H1 (cell line): ENCODE results near the gene RPS21. TPM values are rescaled to one million over a fixed set of nuclear protein-coding genes. Genes with fewer than 3 reads are reported as not detected.

Experiments used
- CTCF ChIA-PET: fragments of 300-600 bp; sonication (Branson Sonifier 250); formaldehyde crosslinking; loops from one replicate; lab custom pipeline; 2021; ENCODE audit not compliant: partially characterized antibody; lab: Charles Lee
- POLR2A ChIA-PET: fragments of 300-600 bp; sonication (Branson Sonifier 250); formaldehyde crosslinking; loops from one replicate; lab custom pipeline; 2021; ENCODE audit warnings: inconsistent platforms; ENCODE audit not compliant: partially characterized antibody; lab: Charles Lee
- DNase-seq, 2 experiments: peaks; one replicate each; pipeline versions ENCODE4 v3.0.0 to v3.0.0-alpha.2; 2010 to 2022; ENCODE audit warnings: low spot score in 2 of 2, low read depth in 1 of 2, mixed read lengths in 1 of 2
- FAIRE-seq: peaks from 2 replicates; lab custom pipeline; 2011; peaks lifted over from hg19 to GRCh38; lab: Jason Lieb, UNC
- H2AFZ ChIP-seq: 2 replicates; pipeline ENCODE4 v1.8.1; 2012; ENCODE audit warnings: low read length, inconsistent platforms
- H2AK5ac ChIP-seq: 2 replicates; pipeline ENCODE4 v1.6.1; 2013; ENCODE audit warnings: low read depth, low read length
- H2BK120ac ChIP-seq: replicated peaks from 2 replicates; pipeline ENCODE3; 2013; ENCODE audit warnings: low read depth, low read length, inconsistent platforms
- H2BK12ac ChIP-seq: 2 replicates; pipeline ENCODE4 v1.6.1; 2013; ENCODE audit warnings: low read depth, low read length
- H2BK15ac ChIP-seq: 2 replicates; pipeline ENCODE4 v1.6.1; 2013; ENCODE audit warnings: low read length
- H2BK20ac ChIP-seq: 2 replicates; pipeline ENCODE4 v1.6.1; 2013; ENCODE audit warnings: low read length
- H2BK5ac ChIP-seq: 2 replicates; pipeline ENCODE4 v1.6.1; 2013; ENCODE audit warnings: low read depth, low read length
- H3K14ac ChIP-seq: 2 replicates; pipeline ENCODE4 v1.6.1; 2013; ENCODE audit warnings: inconsistent platforms; ENCODE audit not compliant: insufficient read length
- H3K18ac ChIP-seq: 2 replicates; pipeline ENCODE4 v1.6.1; 2013; ENCODE audit warnings: low read length; ENCODE audit errors: extremely low read depth
- H3K23ac ChIP-seq: 2 replicates; pipeline ENCODE4 v1.6.1; 2013; ENCODE audit warnings: inconsistent platforms; ENCODE audit not compliant: insufficient read length
- H3K23me2 ChIP-seq: 2 replicates; pipeline ENCODE4 v1.6.1; 2013; ENCODE audit warnings: low read depth, low read length
- H3K27ac ChIP-seq: 2 replicates; pipeline ENCODE4 v1.6.1; 2011; ENCODE audit warnings: low read depth, low read length, inconsistent platforms
- H3K27me3 ChIP-seq, 4 experiments: replicated peaks in 1 of 4; 1 replicate in 1 of 4; 2 replicates in 3 of 4; pipeline versions ENCODE4 v1.6.1 to v1.8.1; 2011 to 2013; ENCODE audit warnings: low read length in 3 of 4, mild to moderate bottlenecking in 3 of 4, inconsistent platforms in 2 of 4, mixed read lengths in 2 of 4, moderate library complexity in 1 of 4; ENCODE audit not compliant: control insufficient read depth in 3 of 4, insufficient read depth in 3 of 4; ENCODE audit errors: extremely low read depth in 1 of 4
- H3K36me3 ChIP-seq, 4 experiments: 2 replicates each; pipeline versions ENCODE4 v1.6.1 to v1.8.1; 2011 to 2013; ENCODE audit warnings: mild to moderate bottlenecking in 4 of 4, low read length in 3 of 4, moderate library complexity in 2 of 4, control low read depth in 1 of 4, inconsistent platforms in 1 of 4; ENCODE audit not compliant: insufficient read depth in 4 of 4, control insufficient read depth in 2 of 4
- H3K4ac ChIP-seq: replicated peaks from 2 replicates; pipeline ENCODE3; 2013; ENCODE audit warnings: low read length, low read depth, mixed read lengths, inconsistent platforms; ENCODE audit not compliant: insufficient read length
- H3K4me1 ChIP-seq, 4 experiments: replicated peaks in 1 of 4; 1 replicate in 1 of 4; 2 replicates in 3 of 4; pipeline versions ENCODE4 v1.6.1 to v1.8.1; 2011 to 2013; ENCODE audit warnings: low read length in 3 of 4, inconsistent platforms in 2 of 4, mixed read lengths in 1 of 4; ENCODE audit not compliant: insufficient read depth in 4 of 4, control insufficient read depth in 3 of 4
- H3K4me2 ChIP-seq, 2 experiments: 2 replicates each; pipeline versions ENCODE4 v1.6.1 to v1.8.1; 2011 to 2013; ENCODE audit warnings: low read depth in 2 of 2, low read length in 2 of 2, control low read depth in 1 of 2, inconsistent platforms in 1 of 2, mild to moderate bottlenecking in 1 of 2; ENCODE audit not compliant: insufficient read depth in 1 of 2
- H3K4me3 ChIP-seq, 4 experiments: fragments of 200-600, 300-600 bp in 1 of 4; sonication (generic), shearing (Covaris generic), sonication (Bioruptor Twin) in 1 of 4; 2 replicates each; pipeline versions ENCODE4 v1.5.1 to v1.8.1; 2011 to 2016; ENCODE audit warnings: low read length in 4 of 4, low read depth in 3 of 4, control low read depth in 2 of 4, inconsistent platforms in 2 of 4, mild to moderate bottlenecking in 2 of 4, mixed read lengths in 1 of 4, moderate library complexity in 1 of 4; ENCODE audit not compliant: insufficient read depth in 2 of 4; ENCODE audit errors: extremely low read depth in 1 of 4
- H3K56ac ChIP-seq: replicated peaks from 2 replicates; pipeline ENCODE3; 2013; ENCODE audit warnings: low read depth, mild to moderate bottlenecking, mixed read lengths, low read length, inconsistent platforms; ENCODE audit not compliant: insufficient read length
- H3K79me1 ChIP-seq: 2 replicates; pipeline ENCODE4 v1.6.1; 2013; ENCODE audit warnings: low read depth, low read length, control low read depth
- H3K79me2 ChIP-seq, 2 experiments: 2 replicates each; pipeline versions ENCODE4 v1.6.1 to v1.8.1; 2012 to 2013; ENCODE audit warnings: low read length in 2 of 2, mild to moderate bottlenecking in 2 of 2, inconsistent platforms in 1 of 2; ENCODE audit not compliant: insufficient read depth in 2 of 2, control insufficient read depth in 1 of 2
- H3K9ac ChIP-seq, 4 experiments: replicated peaks in 1 of 4; 1 replicate in 1 of 4; 2 replicates in 3 of 4; pipeline versions ENCODE4 v1.6.1 to v1.8.1; 2011 to 2013; ENCODE audit warnings: low read depth in 3 of 4, low read length in 3 of 4, control low read depth in 2 of 4, mild to moderate bottlenecking in 2 of 4, moderate library complexity in 2 of 4, inconsistent platforms in 1 of 4; ENCODE audit errors: extremely low read depth in 1 of 4
- H3K9me3 ChIP-seq, 2 experiments: 2 replicates each; pipeline versions ENCODE4 v1.6.1 to v1.8.1; 2012 to 2013; ENCODE audit warnings: mild to moderate bottlenecking in 2 of 2, moderate library complexity in 2 of 2, control low read depth in 1 of 2, inconsistent platforms in 1 of 2, low read depth in 1 of 2, low read length in 1 of 2, mixed read lengths in 1 of 2; ENCODE audit not compliant: insufficient read depth in 2 of 2
- H4K20me1 ChIP-seq, 2 experiments: replicated peaks in 1 of 2; 2 replicates each; pipeline versions ENCODE3 to v1.8.1; 2011 to 2013; ENCODE audit warnings: inconsistent platforms in 2 of 2, low read length in 2 of 2, mild to moderate bottlenecking in 1 of 2; ENCODE audit not compliant: insufficient read depth in 2 of 2, control insufficient read depth in 1 of 2
- H4K5ac ChIP-seq: 2 replicates; pipeline ENCODE4 v1.6.1; 2013; ENCODE audit warnings: low read length, low read depth, mixed read lengths, inconsistent platforms; ENCODE audit not compliant: insufficient read length
- H4K8ac ChIP-seq: 2 replicates; pipeline ENCODE4 v1.8.0; 2013; ENCODE audit warnings: mild to moderate bottlenecking, moderate library complexity, low read length, inconsistent platforms; ENCODE audit not compliant: insufficient read depth; ENCODE audit errors: extremely low read depth
- H4K91ac ChIP-seq: replicated peaks from 2 replicates; pipeline ENCODE3; 2013; ENCODE audit warnings: low read length, mixed read lengths, inconsistent platforms; ENCODE audit not compliant: insufficient read length
- BCL11A ChIP-seq, 2 experiments: IDR thresholded peaks; one replicate each; pipeline ENCODE4 v1.6.1; 2011; ENCODE audit warnings: low read depth in 2 of 2, low read length in 2 of 2, mild to moderate bottlenecking in 2 of 2
- CBX8 ChIP-seq: fragments of 300-800, 300-1000 bp; sonication (generic); IDR thresholded peaks from 2 replicates; pipeline ENCODE4 v1.7.1; 2016; ENCODE audit warnings: low read depth, low read length, borderline replicate concordance
- CEBPB ChIP-seq: IDR thresholded peaks from 2 replicates; pipeline ENCODE4 v1.6.1; 2012; ENCODE audit warnings: low read depth, low read length
- EZH2 ChIP-seq: fragments of 200-600 bp; sonication (generic); IDR thresholded peaks from 2 replicates; pipeline ENCODE4 v1.7.1; 2012; ENCODE audit warnings: low read depth, mild to moderate bottlenecking, moderate library complexity, low read length, inconsistent platforms; ENCODE audit not compliant: severe bottlenecking
- KDM5A ChIP-seq: fragments of 200-600 bp; IDR thresholded peaks from 2 replicates; pipeline ENCODE4 v1.7.1; 2012; ENCODE audit warnings: mild to moderate bottlenecking, low read length, inconsistent platforms, mixed read lengths
- MAFK ChIP-seq: IDR thresholded peaks from 2 replicates; pipeline ENCODE4 v1.6.1; 2012; ENCODE audit warnings: low read depth, mild to moderate bottlenecking, improper control_type of control experiment, low read length
- MAX ChIP-seq: IDR thresholded peaks from 2 replicates; pipeline ENCODE4 v1.6.1; 2012; ENCODE audit warnings: inconsistent platforms
- SIX5 ChIP-seq: IDR thresholded peaks from 2 replicates; pipeline ENCODE4 v1.6.1; 2011; ENCODE audit warnings: mild to moderate bottlenecking, low read depth, low read length
- SP1 ChIP-seq: IDR thresholded peaks from 2 replicates; pipeline ENCODE4 v1.6.1; 2011; ENCODE audit warnings: low read depth, low read length
- SUZ12 ChIP-seq: fragments of 200-600 bp; sonication (generic); IDR thresholded peaks from 2 replicates; pipeline ENCODE4 v1.6.1; 2012; ENCODE audit warnings: mild to moderate bottlenecking, inconsistent platforms, low read length, moderate library complexity, mixed read lengths
- WGBS, 2 experiments: shearing (Covaris generic) in 1 of 2; methylation state at CpG; one replicate each; pipeline versions ENCODE4 v1.1.6 to v1.1.7; 2013 to 2015; ENCODE audit warnings: low lambda C conversion rate in 2 of 2, mixed read lengths in 2 of 2, inconsistent platforms in 1 of 2, low coverage in 1 of 2, missing lambda C conversion rate in 1 of 2; ENCODE audit not compliant: insufficient replicate concordance in 2 of 2, insufficient coverage in 1 of 2, insufficient read length in 1 of 2; ENCODE audit errors: extremely low coverage in 1 of 2, missing lambda C conversion rate in 1 of 2; 5-methylcytosine and 5-hydroxymethylcytosine counted together
- polyA plus RNA-seq, 7 experiments: library from polyadenylated mRNA; depleted of rRNA in 3 of 7; stranded (reverse) in 5 of 7; unstranded in 2 of 7; fragments of >200 nt in 5 of 7; fragments of 200-250 nt in 2 of 7; gene quantifications; 1 replicate in 5 of 7; 2 replicates in 1 of 7; 4 replicates in 1 of 7; pipeline versions ENCODE4 v1.2.1 to v1.2.3, GENCODE V29; 2011 to 2013; ENCODE audit warnings: missing spikeins in 2 of 7, mixed read lengths in 2 of 7
- total RNA-seq: library from RNA; stranded (reverse); fragmentation: NEBNext Ultra II Directional; extraction: Animal tissue kit (Norgen Biotek cat#: 25700); gene quantifications from 2 replicates; pipeline ENCODE4 v1.2.1, GENCODE V29; 2021

Gene RPS21
- total and polyA plus RNA-seq, 2 of the 8 experiments (the other 6 are each of a cell fraction or from before 2014, with no cell fraction given), result 1,787 to 7,219 TPM

GRCh38 chr20:62362991-62363919 lies 23.6 kb upstream of the RPS21 start:
- Histone ChIP-seq H3K4me1 (peaks cover 10 to 75% (median 66%) of the 10 kb centered on the region in 4 experiments), H3K27me3 (no peaks in the 10 kb centered on the region), H3K9me3 (no peaks in the 10 kb centered on the region), H4K8ac (peak overlapping the region; percentile 94), H2BK5ac (peak overlapping the region; percentile 99), H2AK5ac (peak overlapping the region; percentile 93), H4K20me1 (peaks cover 7 to 15% of the 10 kb centered on the region in 2 experiments), H3K79me1 (peaks cover 15% of the 10 kb centered on the region), H2BK15ac (peak overlapping the region; percentile 97), H3K18ac (peak overlapping the region; percentile 99), H3K9ac (peak overlapping the region in 1 of 4 experiments; percentile 14; a peak in 3 of 7 replicates), H3K4me2 (peak overlapping the region; percentile 3 to 84; a peak in 2 of 4 replicates), H2BK12ac (peak overlapping the region; percentile 100), H3K4ac (no peak overlapping the region), H2AFZ (no peak overlapping the region), H3K56ac (no peak overlapping the region), H3K36me3 (peaks cover 0 to 19% (median 2%) of the 10 kb centered on the region in 4 experiments; a peak in 3 of 8 replicates), H4K91ac (peak overlapping the region; percentile 96), H3K4me3 (no peak overlapping the region), H3K23me2 (peaks cover 11% of the 10 kb centered on the region), H4K5ac (peak overlapping the region; percentile 29), H2BK20ac (peak overlapping the region; percentile 86; the same call in 1 of the 2 replicates), H3K27ac (peak overlapping the region; percentile 92), H2BK120ac (peak overlapping the region; percentile 81), H3K23ac (no peak overlapping the region), H3K14ac (no peak overlapping the region), H3K79me2 (peaks cover 13 to 66% of the 10 kb centered on the region in 2 experiments; a peak in 3 of 4 replicates)
- 72% methylated on average over 18 of the region's 20 CpGs; no CpG with 5 or more reads in 1 of the 2 experiments for WGBS, 2 experiments
- POLR2A ChIA-PET, result interaction anchor here (0.6 to 12.6 kb wide), 13 partner anchors 8 to 59 kb away, joined by 3 to 213 read pairs (median 14); partner anchors contain the start of genes ADRM1 and RPS21
- FAIRE-seq (no peak), DNase-seq (peak in 1 of 2 experiments; percentile 62)
- CTCF ChIA-PET, result interaction anchor here (0.6 to 10.9 kb wide), 11 partner anchors 13 to 1013 kb away, joined by 3 to 212 read pairs (median 5); partner anchors contain the start of gene RPS21
- no peak for TF ChIP-seq SIX5
- no peak for TF ChIP-seq MAFK
- TF ChIP-seq CEBPB, result no peak
- no peak for TF ChIP-seq EZH2
- no peak for TF ChIP-seq SP1
- no peak for TF ChIP-seq SUZ12
- no peak for TF ChIP-seq KDM5A
- TF ChIP-seq MAX, result peak; percentile 44; the same call in 1 of the 2 replicates
- TF ChIP-seq BCL11A (IDR thresholded peaks at IDR 0.05; ENCODE audit: low read depth in 2 of 2, low read length in 2 of 2), result no peak
- no peak for TF ChIP-seq CBX8
